HL-60 (cell line): ENCODE measurements around the gene CD72.

Experiments used
- GABPA ChIP-seq: IDR thresholded peaks from 2 replicates; pipeline ENCODE4 v1.6.1; 2012; ENCODE audit warnings: low read depth
- POLR2AphosphoS5 ChIP-seq: IDR thresholded peaks from 2 replicates; pipeline ENCODE4 v1.6.1; 2012; ENCODE audit warnings: low read depth
- TF ChIP-seq, protein P1 (sequence below): IDR thresholded peaks from one replicate; pipeline ENCODE4 v1.5.1; 2011; ENCODE audit warnings: low read length, control low read depth, inconsistent platforms; ENCODE audit not compliant: insufficient read depth

GRCh38 chr9:35656831-35657545, 38.8 kb upstream of the CD72 start:
- TF ChIP-seq POLR2AphosphoS5 = no peak
- TF ChIP-seq, protein P1, sequence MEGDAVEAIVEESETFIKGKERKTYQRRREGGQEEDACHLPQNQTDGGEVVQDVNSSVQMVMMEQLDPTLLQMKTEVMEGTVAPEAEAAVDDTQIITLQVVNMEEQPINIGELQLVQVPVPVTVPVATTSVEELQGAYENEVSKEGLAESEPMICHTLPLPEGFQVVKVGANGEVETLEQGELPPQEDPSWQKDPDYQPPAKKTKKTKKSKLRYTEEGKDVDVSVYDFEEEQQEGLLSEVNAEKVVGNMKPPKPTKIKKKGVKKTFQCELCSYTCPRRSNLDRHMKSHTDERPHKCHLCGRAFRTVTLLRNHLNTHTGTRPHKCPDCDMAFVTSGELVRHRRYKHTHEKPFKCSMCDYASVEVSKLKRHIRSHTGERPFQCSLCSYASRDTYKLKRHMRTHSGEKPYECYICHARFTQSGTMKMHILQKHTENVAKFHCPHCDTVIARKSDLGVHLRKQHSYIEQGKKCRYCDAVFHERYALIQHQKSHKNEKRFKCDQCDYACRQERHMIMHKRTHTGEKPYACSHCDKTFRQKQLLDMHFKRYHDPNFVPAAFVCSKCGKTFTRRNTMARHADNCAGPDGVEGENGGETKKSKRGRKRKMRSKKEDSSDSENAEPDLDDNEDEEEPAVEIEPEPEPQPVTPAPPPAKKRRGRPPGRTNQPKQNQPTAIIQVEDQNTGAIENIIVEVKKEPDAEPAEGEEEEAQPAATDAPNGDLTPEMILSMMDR = no peak
- no peak for TF ChIP-seq GABPA
